NCI-H1092 (cell line): ENCODE measurements around the gene FANCL.
A peak's percentile ranks its signal among the peaks of the same experiment; 100 is the strongest.
"Not testable (repeated sequence)": the region's sequence is repeated elsewhere in the genome, so short reads cannot be mapped to it uniquely, and the experiment has no call there.

Experiments used
- DNase-seq: peaks from one replicate; lab custom pipeline; 2025; lab: John Stamatoyannopoulos, UW

Gene FANCL

DNA sequence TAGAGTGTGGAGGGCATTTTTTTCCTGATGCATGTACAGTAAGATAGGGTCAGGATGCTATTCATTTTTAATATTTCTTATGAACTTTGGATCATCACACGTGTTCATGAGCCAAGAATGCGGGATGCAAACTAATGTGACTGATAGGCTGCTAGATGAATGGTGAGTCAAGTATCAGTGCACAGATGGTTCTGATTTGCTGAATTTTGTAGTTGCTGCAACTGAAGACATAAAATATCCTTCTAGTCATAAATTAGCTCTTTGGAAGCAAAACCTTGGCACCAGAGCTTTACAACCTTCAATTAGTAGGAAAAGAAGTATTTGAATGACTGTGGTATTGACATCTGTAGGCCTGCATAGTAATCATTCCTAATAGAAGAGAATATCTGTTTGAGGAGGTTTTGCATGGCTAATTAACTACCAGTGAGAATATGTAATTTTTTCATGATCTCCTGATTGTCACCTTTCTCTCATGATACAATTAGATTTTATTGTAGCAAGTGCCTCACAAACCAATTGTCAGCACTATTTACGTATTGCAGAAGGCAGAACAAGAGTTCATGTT, 100.5 kb downstream of the FANCL start:
- DNase-seq, result no peak

- DNase-seq, result no peak
Measured at GRCh38 chr2:58138396-58139030, 102.6 kb downstream of the FANCL start.

- peak; percentile 25 for DNase-seq
Measured at GRCh38 chr2:58137856-58138255, 103.3 kb downstream of the FANCL start.

- DNase-seq, result no peak
Measured at GRCh38 chr2:58137221-58137620, 103.9 kb downstream of the FANCL start.

- DNase-seq, result no peak
Measured at GRCh38 chr2:58135861-58136260, 105.3 kb downstream of the FANCL start.

DNA sequence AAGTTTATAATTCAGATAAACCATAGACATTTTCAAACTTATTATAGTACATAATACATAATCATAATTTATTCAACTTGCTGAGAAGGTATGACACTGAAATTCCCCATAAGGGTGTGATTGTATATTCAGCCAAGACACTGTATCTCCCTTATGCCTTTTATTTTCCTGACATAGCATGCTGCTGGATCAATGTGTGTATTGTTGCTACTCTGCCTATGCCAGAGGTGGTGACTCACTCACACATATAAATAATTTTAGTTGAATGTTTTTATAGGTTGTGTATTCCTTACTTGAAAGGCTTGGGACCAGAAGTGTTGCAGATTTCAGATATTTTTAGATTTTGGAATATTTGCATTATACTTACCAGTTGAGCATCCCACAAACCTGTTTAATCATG, 107.7 kb downstream of the FANCL start:
- DNase-seq, result no peak

GRCh38 chr2:58131191-58132011, 109.7 kb downstream of the FANCL start:
- DNase-seq, result no peak

DNA sequence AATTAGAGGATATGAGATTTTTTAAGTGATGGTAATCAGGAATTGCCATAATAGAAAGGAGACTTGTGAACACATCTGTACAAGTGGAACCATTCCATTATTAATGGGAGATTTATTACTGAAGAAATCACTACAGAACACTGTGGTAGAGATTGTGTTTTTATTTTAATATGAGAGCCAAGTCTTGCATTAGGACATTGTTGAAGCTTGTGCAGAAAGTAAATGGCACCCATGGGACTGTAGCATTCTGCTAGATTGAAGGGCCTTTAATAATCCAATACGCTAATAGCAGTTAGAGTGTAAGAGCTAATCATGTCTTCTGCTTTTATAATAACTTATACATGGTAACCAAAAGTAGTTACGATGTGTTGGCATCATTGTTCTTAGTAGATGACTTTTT, 110.9 kb downstream of the FANCL start:
- DNase-seq, result no peak

DNA sequence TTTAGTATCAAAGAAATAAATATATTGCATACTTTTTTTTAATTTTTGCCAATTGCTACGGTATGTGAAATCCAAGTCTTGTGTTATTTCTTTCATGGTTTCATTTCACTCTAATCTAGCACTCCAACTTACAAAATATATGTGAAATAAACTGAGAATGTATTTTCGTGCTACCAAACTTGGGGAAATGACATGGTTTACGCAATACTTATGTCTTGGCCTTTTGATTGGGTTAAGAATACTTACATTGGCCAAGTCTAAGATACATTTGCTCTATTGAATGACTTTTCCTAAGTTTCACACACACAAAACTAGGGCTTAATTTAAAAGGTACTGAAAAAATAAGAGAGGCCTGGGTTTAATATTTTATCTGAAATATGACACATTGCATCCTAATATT, 114.0 kb downstream of the FANCL start:
- DNase-seq, result no peak

GRCh38 chr2:58122540-58122939, 118.6 kb downstream of the FANCL start:
- DNase-seq, result no peak

GRCh38 chr2:58122040-58122439, 119.1 kb downstream of the FANCL start:
- DNase-seq, result no peak

DNA sequence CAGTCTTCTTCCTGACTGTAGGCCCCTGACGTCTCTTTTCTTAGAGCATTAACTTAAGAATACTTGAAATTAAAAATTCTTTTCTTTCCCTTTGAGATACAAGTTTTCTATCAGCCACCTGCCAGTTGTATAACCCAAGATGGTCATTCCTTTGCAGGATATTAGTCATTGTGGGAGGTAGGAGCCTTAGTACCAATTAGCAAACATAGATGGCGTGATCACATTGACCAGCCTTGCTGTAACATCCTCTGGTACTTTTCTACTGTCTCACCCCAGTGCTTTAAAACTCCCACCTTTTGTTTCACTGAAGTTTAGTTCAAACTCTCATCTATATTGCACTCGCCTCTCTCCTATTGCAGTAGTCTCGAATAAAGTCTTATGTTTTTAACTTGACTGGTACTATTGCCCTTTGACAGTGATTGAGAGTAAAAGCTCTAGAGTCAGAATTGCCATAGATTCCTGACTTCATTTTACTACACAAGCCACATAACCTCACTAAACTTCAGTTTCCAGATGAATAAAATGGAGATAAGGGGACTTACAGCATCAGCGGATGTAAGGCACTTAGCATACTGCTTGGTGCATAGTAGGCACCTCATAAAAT, 120.4 kb downstream of the FANCL start:
- DNase-seq, result no peak

- not testable (repeated sequence) for DNase-seq
Measured at GRCh38 chr2:58113563-58113962, 127.6 kb downstream of the FANCL start.

GRCh38 chr2:58110765-58111164, 130.4 kb downstream of the FANCL start:
- no peak for DNase-seq

DNA sequence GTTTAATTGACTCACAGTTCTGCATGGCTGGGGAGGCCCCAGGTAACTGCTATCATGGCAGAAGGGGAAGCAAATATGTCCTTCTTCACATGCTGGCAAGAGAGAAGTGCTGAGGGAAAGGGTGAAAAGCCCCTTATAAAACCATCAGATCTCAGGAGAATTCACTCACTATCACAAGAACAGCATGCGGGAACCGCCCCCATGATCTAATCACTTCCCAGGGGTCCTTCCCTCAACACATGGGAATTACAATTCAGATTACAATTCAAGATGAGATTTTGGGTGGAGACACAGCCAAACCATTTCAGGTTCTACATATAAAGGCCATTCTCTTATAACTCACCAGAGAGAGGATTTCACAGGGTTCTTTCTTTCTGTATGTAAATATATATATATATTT, 131.6 kb downstream of the FANCL start:
- no peak for DNase-seq
